Dendritic cell treated with granulocyte-macrophage colony-stimulating factor and Interleukin-4, amounts not matched to agents 40 ng/mL and 50 ng/mL, for 4 days (primary cell): ENCODE data around the gene ZFP3.
"Not testable (repeated sequence)": the region's sequence is repeated elsewhere in the genome, so short reads cannot be mapped to it uniquely, and the experiment has no call there.

Experiments
- H3K27ac Mint-ChIP-seq: one replicate; pipeline ENCODE4 v1.8.0; 2022; ENCODE audit warnings: mild to moderate bottlenecking, mixed read lengths
- H3K27me3 Mint-ChIP-seq: one replicate; pipeline ENCODE4 v1.8.0; 2022; ENCODE audit warnings: mild to moderate bottlenecking, mixed read lengths
- H3K36me3 Mint-ChIP-seq: one replicate; pipeline ENCODE4 v1.8.0; 2022; ENCODE audit warnings: low read depth, mixed read lengths
- H3K4me1 Mint-ChIP-seq: one replicate; pipeline ENCODE4 v1.8.0; 2022; ENCODE audit warnings: low read depth, mixed read lengths
- H3K4me3 Mint-ChIP-seq: one replicate; pipeline ENCODE4 v1.8.0; 2022; ENCODE audit warnings: mild to moderate bottlenecking, moderate library complexity, mixed read lengths
- H3K9me3 Mint-ChIP-seq: one replicate; pipeline ENCODE4 v1.8.0; 2022; ENCODE audit warnings: mixed read lengths
- intact Hi-C: fragments of 100-400 bp; cut with micrococcal nuclease; formaldehyde crosslinking; loops from one replicate; pipeline ENCODE4 v1.15.0; 2022

Gene ZFP3

DNA sequence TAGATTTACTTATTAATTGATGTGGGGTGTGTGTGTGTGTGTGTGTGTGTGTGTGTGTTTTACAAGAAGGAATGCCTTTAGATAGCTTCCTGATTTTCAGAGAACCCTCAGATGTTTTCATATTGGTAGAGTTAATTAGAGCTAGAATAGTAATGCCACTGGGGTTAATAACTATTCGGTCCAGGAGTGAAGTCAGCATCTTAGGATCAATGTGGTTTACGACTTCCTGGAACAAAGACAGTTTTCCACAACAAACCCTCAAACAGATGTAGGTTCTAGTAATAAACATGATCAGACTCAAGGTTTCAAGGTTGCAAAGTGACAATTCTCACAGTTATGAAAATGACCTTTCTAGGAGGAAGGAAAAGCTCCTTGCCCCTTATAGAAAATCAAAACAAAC, 30.8 kb upstream of the ZFP3 start:
- Mint-ChIP-seq H3K27me3 (peaks cover 25% of the 10 kb centered on the region), H3K4me1 (peaks cover under 1% of the 10 kb centered on the region), H3K36me3 (no peaks in the 10 kb centered on the region), H3K9me3 (no peaks in the 10 kb centered on the region), H3K27ac (no peak overlapping the region), H3K4me3 (no peak overlapping the region)
- intact Hi-C loops, result no loop called here

GRCh38 chr17:5049314-5049841, 28.9 kb upstream of the ZFP3 start:
- no peaks in the 10 kb centered on the region for H3K4me1 Mint-ChIP-seq
- no peaks in the 10 kb centered on the region for H3K9me3 Mint-ChIP-seq
- intact Hi-C loops, result no loop called here
- no peak overlapping the region for H3K4me3 Mint-ChIP-seq
- H3K27me3 Mint-ChIP-seq, result peaks cover 30% of the 10 kb centered on the region
- no peaks in the 10 kb centered on the region for H3K36me3 Mint-ChIP-seq
- H3K27ac Mint-ChIP-seq, result no peak overlapping the region

DNA sequence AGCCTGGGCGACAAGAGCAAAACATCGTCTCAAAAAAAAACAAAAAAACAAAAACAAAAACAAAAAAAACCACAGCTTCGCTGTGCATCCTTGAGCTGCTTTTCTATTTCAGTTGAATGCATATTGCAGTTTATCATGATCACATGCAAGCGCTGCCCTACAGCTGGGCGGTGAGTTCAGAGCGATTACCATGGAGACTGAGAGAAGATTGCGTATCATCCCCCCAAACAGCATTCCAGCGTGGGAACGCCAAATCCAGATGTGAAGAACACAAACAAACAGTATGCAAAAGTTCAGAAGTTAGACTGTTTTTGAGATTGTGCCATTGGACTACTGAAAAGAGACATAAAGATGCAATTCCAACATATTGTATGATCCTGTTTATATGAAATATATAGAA, 28.0 kb upstream of the ZFP3 start:
- H3K36me3 Mint-ChIP-seq, result no peaks in the 10 kb centered on the region
- peaks cover 23% of the 10 kb centered on the region for H3K27me3 Mint-ChIP-seq
- intact Hi-C loops, result no loop called here
- no peaks in the 10 kb centered on the region for H3K4me1 Mint-ChIP-seq
- no peak overlapping the region for H3K4me3 Mint-ChIP-seq
- no peak overlapping the region for H3K27ac Mint-ChIP-seq
- no peaks in the 10 kb centered on the region for H3K9me3 Mint-ChIP-seq

DNA sequence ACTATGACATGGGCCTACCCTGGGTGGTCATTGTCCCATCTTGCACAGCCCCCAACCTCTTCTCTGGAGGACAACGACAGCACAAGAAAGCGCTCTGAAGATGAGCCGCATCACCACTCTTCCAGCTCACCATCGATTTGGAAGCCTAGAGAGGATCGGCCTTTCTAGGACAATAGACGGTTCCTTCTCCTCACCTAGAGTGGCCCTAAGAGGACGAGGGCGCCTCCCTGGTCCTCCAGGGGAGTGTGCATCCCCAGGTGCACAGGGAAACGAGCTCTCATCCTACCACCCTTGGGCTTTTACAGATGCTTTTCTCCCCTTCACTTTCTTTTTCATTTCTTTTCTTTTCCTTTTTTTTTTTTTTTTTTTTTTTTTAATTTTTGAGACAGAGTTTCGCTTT, 22.7 kb upstream of the ZFP3 start:
- Mint-ChIP-seq H3K27me3 (peaks cover 36% of the 10 kb centered on the region), H3K27ac (no peak overlapping the region), H3K36me3 (no peaks in the 10 kb centered on the region), H3K4me1 (peaks cover 5% of the 10 kb centered on the region), H3K9me3 (no peaks in the 10 kb centered on the region), H3K4me3 (no peak overlapping the region)
- intact Hi-C loops, result no loop called here

GRCh38 chr17:5065227-5065744, 13.0 kb upstream of the ZFP3 start:
- intact Hi-C loops, result no loop called here
- H3K4me3 Mint-ChIP-seq, result no peak overlapping the region
- peaks cover 27% of the 10 kb centered on the region for H3K27me3 Mint-ChIP-seq
- no peaks in the 10 kb centered on the region for H3K36me3 Mint-ChIP-seq
- peaks cover 14% of the 10 kb centered on the region for H3K4me1 Mint-ChIP-seq
- no peak overlapping the region for H3K27ac Mint-ChIP-seq
- H3K9me3 Mint-ChIP-seq, result no peaks in the 10 kb centered on the region

- Mint-ChIP-seq H3K27me3 (peaks cover 29% of the 10 kb centered on the region), H3K4me3 (no peak overlapping the region), H3K9me3 (no peaks in the 10 kb centered on the region), H3K4me1 (peaks cover 7% of the 10 kb centered on the region), H3K27ac (peak overlapping the region; percentile 22), H3K36me3 (no peaks in the 10 kb centered on the region)
- intact Hi-C loops, result no loop called here
These were observed 10.0 kb upstream of the ZFP3 start for GRCh38 chr17:5068236-5068635.

- Mint-ChIP-seq H3K27ac (no peak overlapping the region), H3K9me3 (no peaks in the 10 kb centered on the region), H3K4me3 (no peak overlapping the region), H3K27me3 (peaks cover 36% of the 10 kb centered on the region), H3K4me1 (peaks cover 5% of the 10 kb centered on the region), H3K36me3 (no peaks in the 10 kb centered on the region)
- intact Hi-C loops, result no loop called here
These were observed 8.5 kb upstream of the ZFP3 start for GRCh38 chr17:5069724-5070123.

- not testable (repeated sequence) for H3K27ac Mint-ChIP-seq, H3K4me3 Mint-ChIP-seq, H3K9me3 Mint-ChIP-seq
- Mint-ChIP-seq H3K4me1 (peaks cover 20% of the 10 kb centered on the region), H3K36me3 (peaks cover 30% of the 10 kb centered on the region), H3K27me3 (peaks cover 23% of the 10 kb centered on the region)
- intact Hi-C loops, result loop anchor here (5.0 kb wide), 2 partner anchors 37 to 117 kb away; partner anchors contain the start of genes ZNF232 and ZNF594
These were observed 2.8 kb upstream of the ZFP3 start for GRCh38 chr17:5075472-5075871.

DNA sequence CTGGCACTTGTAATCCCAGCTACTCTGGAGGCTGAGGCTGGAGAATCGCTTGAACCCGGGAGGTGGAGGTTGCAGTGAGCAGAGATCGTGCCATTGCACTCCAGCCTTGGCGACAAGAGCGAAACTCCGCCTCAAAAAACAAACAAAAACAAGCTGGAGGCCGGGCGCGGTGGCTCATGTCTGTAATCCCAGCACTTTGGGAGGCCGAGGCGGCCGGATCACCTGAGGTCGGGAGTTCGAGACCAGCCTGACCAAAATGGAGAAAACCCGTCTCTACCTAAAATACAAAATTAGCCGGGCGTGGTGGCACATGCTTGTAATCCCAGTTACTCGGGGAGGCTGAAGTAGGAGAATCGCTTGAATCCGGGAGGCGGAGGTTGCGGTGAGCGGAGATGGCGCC, 992 bp upstream of the ZFP3 start:
- H3K4me3 Mint-ChIP-seq, result not testable (repeated sequence)
- H3K27ac Mint-ChIP-seq, result peak overlapping the region; percentile 96
- peaks cover 17% of the 10 kb centered on the region for H3K27me3 Mint-ChIP-seq
- H3K4me1 Mint-ChIP-seq, result peaks cover 24% of the 10 kb centered on the region
- peaks cover 42% of the 10 kb centered on the region for H3K36me3 Mint-ChIP-seq
- peaks cover 12% of the 10 kb centered on the region for H3K9me3 Mint-ChIP-seq
- intact Hi-C loops, result loop anchor here (5.0 kb wide), 2 partner anchors 35 to 115 kb away; partner anchors contain the start of genes ZNF232 and ZNF594

DNA sequence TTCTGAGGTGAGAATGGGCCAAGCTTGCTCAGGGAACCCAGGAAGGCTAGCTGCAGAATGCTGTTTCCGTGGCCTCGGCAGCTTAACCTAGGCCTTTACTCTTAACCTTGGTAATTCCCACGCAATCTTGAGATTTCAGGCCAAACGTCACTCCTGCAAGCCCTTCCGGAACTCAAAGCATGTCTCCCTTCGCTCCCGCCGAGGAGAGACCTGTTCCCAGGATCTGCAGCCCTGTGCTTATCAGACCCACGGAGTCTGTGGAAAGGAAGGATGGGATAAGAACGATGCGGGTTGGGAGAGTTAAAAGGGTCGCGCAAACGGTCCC, 524 bp upstream of the ZFP3 start:
- Mint-ChIP-seq H3K4me3 (peak overlapping the region; percentile 96), H3K9me3 (peaks cover 16% of the 10 kb centered on the region), H3K36me3 (peaks cover 46% of the 10 kb centered on the region), H3K27me3 (peaks cover 17% of the 10 kb centered on the region), H3K27ac (peak overlapping the region; percentile 96), H3K4me1 (peaks cover 24% of the 10 kb centered on the region)
- intact Hi-C loops, result loop anchor here (5.0 kb wide), 2 partner anchors 35 to 115 kb away; partner anchors contain the start of genes ZNF232 and ZNF594

DNA sequence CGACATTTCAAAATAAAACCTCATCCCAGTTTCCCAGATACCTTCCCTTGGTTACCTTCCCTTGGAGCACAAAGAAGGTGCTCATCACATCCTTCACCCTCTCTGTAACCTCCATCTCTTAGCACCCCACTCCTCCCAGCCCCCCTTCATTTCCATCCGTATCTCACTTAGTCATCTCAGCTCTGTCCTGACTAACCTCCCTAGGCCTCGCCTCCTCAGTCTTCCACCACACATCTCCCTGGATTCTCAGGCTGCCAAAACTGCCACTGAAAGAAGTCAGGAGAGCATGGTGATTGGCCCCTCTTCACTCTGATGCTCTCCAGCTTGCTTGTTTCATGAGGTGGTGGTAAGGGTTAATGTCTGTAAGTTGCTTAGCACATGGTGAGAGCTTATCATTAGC, 2.3 kb downstream of the ZFP3 start:
- intact Hi-C loops, result no loop called here
- Mint-ChIP-seq H3K4me3 (no peak overlapping the region), H3K27ac (no peak overlapping the region), H3K4me1 (peaks cover 24% of the 10 kb centered on the region), H3K9me3 (peaks cover 43% of the 10 kb centered on the region), H3K27me3 (peaks cover 6% of the 10 kb centered on the region), H3K36me3 (peaks cover 73% of the 10 kb centered on the region)

DNA sequence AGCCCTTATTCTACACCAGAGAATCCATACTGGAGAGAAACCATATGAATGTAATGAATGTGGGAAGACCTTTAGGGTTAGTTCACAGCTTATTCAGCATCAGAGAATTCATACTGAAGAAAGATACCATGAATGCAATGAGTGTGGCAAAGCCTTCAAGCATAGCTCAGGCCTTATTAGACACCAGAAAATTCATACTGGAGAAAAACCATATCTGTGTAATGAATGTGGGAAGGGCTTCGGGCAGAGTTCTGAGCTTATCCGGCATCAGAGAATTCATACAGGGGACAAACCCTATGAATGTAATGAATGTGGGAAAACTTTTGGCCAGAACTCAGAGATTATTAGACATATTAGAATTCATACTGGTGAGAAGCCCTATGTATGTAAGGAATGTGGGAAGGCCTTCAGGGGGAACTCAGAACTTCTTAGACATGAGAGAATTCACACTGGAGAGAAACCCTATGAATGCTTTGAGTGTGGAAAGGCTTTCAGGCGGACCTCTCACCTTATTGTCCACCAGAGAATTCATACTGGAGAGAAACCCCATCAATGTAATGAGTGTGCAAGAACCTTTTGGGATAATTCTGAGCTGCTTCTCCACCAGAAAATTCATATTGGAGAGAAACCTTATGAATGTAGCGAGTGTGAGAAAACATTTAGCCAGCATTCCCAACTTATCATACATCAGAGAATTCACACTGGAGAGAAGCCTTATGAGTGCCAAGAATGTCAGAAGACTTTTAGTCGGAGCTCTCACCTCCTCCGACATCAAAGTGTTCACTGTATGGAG, 14.1 kb downstream of the ZFP3 start:
- Mint-ChIP-seq H3K36me3 (peaks cover 79% of the 10 kb centered on the region), H3K4me1 (peaks cover 11% of the 10 kb centered on the region), H3K9me3 (peaks cover 98% of the 10 kb centered on the region), H3K27ac (no peak overlapping the region), H3K27me3 (peaks cover 13% of the 10 kb centered on the region), H3K4me3 (no peak overlapping the region)
- intact Hi-C loops, result loop anchor here (5.0 kb wide), 1 partner anchor 90 kb away; no protein-coding TSS in a partner anchor

- peak overlapping the region; percentile 68 for H3K4me3 Mint-ChIP-seq
- intact Hi-C loops, result no loop called here
- H3K9me3 Mint-ChIP-seq, result peaks cover 55% of the 10 kb centered on the region
- H3K36me3 Mint-ChIP-seq, result peaks cover 36% of the 10 kb centered on the region
- H3K27ac Mint-ChIP-seq, result peak overlapping the region; percentile 73
- H3K4me1 Mint-ChIP-seq, result peaks cover 13% of the 10 kb centered on the region
- H3K27me3 Mint-ChIP-seq, result peaks cover 51% of the 10 kb centered on the region
These were observed 18.4 kb downstream of the ZFP3 start for GRCh38 chr17:5096731-5097100.

DNA sequence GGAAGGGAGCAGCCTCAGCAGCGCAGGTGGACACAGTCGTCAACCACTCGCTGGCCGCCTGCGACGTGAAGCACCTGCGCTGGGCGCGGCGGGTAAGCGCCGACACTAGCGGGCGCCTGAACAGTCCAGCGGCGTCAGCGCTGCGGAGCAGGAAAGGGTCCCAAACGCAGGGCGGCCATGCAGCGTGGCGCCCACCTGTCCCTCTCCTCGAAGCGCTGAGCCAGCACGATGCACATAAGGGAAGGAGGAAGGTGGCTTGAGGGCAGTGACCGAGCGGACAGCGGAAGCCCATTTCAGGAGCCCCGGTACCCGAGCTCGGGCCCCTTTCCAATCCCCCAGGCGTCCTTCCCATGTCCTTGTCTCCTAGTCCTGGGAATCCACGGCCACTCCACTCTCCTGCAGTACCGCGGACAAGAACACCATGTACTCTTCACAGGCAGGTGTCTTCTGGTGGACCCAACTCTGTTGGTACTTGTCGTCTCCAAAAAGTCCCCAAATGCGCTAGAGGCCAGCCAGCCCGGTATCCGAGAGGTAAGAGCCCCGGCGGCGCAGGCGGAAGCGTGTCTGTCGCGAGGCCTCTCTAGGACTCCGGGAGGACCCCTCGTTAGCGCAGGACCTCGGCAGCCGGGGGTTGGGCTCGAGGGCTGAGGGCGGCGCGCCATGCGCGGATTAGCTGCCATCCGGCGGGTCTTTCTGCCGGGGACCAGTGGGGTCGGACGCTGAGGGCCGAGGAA, 19.0 kb downstream of the ZFP3 start:
- peak overlapping the region; percentile 73 for H3K27ac Mint-ChIP-seq
- H3K4me3 Mint-ChIP-seq, result peak overlapping the region; percentile 68
- peaks cover 13% of the 10 kb centered on the region for H3K4me1 Mint-ChIP-seq
- peaks cover 50% of the 10 kb centered on the region for H3K9me3 Mint-ChIP-seq
- intact Hi-C loops, result no loop called here
- H3K27me3 Mint-ChIP-seq, result peaks cover 52% of the 10 kb centered on the region
- H3K36me3 Mint-ChIP-seq, result peaks cover 31% of the 10 kb centered on the region
